PC-3 (cell line): Measurements from ENCODE around the gene SLC22A1. TPM values are rescaled to one million over a fixed set of nuclear protein-coding genes. Genes with fewer than 3 reads are reported as not detected.

Experiments
- ATAC-seq: fragments of 200-7000 bp; cut with Tn5 transposase; 2 replicates; pipeline ENCODE4 v1.9.1; 2020; ENCODE audit warnings: mild to moderate bottlenecking, moderate library complexity
- BruUV-seq: library from RNA; stranded (reverse); fragments of 400-500 nt; replicated peaks from 2 replicates; lab custom pipeline; 2021; lab: Mats Ljungman, UMichigan
- CTCF ChIA-PET: fragments of 300-600 bp; sonication (Branson Sonifier 250); formaldehyde crosslinking; loops from one replicate; lab custom pipeline; 2022; ENCODE audit warnings: antibody characterized with exemption; lab: Charles Lee
- POLR2A ChIA-PET: fragments of 300-600 bp; sonication (Branson Sonifier 250); formaldehyde crosslinking; loops from one replicate; lab custom pipeline; 2022; ENCODE audit warnings: antibody characterized with exemption; ENCODE audit not compliant: unreplicated experiment; lab: Charles Lee
- DNase-seq: peaks from one replicate; pipeline ENCODE4 v3.0.0-alpha.2; 2015
- H2AFZ ChIP-seq: fragments of 300-600 bp; sonication (generic); 2 replicates; pipeline ENCODE4 v1.6.0; 2016; ENCODE audit warnings: antibody characterized with exemption, low read length
- H3F3A ChIP-seq: fragments of 300-600 bp; sonication (generic); one replicate; pipeline ENCODE4 v1.6.0; 2017; ENCODE audit warnings: antibody characterized with exemption, low read length, control low read depth, mild to moderate bottlenecking; ENCODE audit not compliant: unreplicated experiment
- H3K27ac ChIP-seq: fragments of 300-600 bp; sonication (generic); 2 replicates; pipeline ENCODE4 v1.5.1; 2016; ENCODE audit warnings: mild to moderate bottlenecking, low read length
- H3K27me3 ChIP-seq: fragments of 300-600 bp; sonication (generic); 2 replicates; pipeline ENCODE4 v1.6.1; 2016; ENCODE audit warnings: low read length, mixed read lengths
- H3K36me3 ChIP-seq: fragments of 300-600 bp; sonication (generic); 2 replicates; pipeline ENCODE4 v1.6.1; 2016; ENCODE audit warnings: low read depth, mixed run types, low read length, mixed read lengths
- H3K4me1 ChIP-seq: fragments of 300-600 bp; sonication (generic); 2 replicates; pipeline ENCODE4 v1.5.1; 2016; ENCODE audit warnings: low read length; ENCODE audit not compliant: insufficient read depth
- H3K4me2 ChIP-seq: fragments of 300-600 bp; sonication (generic); 2 replicates; pipeline ENCODE4 v1.6.0; 2016; ENCODE audit warnings: low read length
- H3K4me3 ChIP-seq: fragments of 300-600 bp; sonication (generic); 2 replicates; pipeline ENCODE4 v1.5.1; 2016; ENCODE audit warnings: mild to moderate bottlenecking, low read length, mixed read lengths
- H3K79me2 ChIP-seq: fragments of 300-600 bp; sonication (generic); 2 replicates; pipeline ENCODE4 v1.6.1; 2017; ENCODE audit warnings: low read length, mixed read lengths
- H3K9ac ChIP-seq: fragments of 300-600 bp; sonication (generic); 2 replicates; pipeline ENCODE4 v1.6.0; 2016; ENCODE audit warnings: mild to moderate bottlenecking, low read length
- H3K9me2 ChIP-seq: fragments of 300-600 bp; sonication (generic); replicated peaks from 2 replicates; pipeline ENCODE4 v1.6.1; 2016; ENCODE audit warnings: mixed run types, low read length, mixed read lengths
- H3K9me3 ChIP-seq: fragments of 300-600 bp; sonication (generic); 2 replicates; pipeline ENCODE4 v1.6.1; 2016; ENCODE audit warnings: low read length, mixed read lengths
- H4K20me1 ChIP-seq: fragments of 300-600 bp; sonication (generic); 2 replicates; pipeline ENCODE4 v1.6.1; 2016; ENCODE audit warnings: low read length, mixed read lengths
- EZH2 ChIP-seq: fragments of 300-600 bp; sonication (generic); IDR thresholded peaks from one replicate; pipeline ENCODE4 v1.6.1; 2017; ENCODE audit warnings: antibody characterized with exemption, mild to moderate bottlenecking, low read length; ENCODE audit not compliant: unreplicated experiment
- EZH2phosphoT487 ChIP-seq: fragments of 300-600 bp; sonication (generic); IDR thresholded peaks from 2 replicates; pipeline ENCODE4 v1.6.1; 2018; ENCODE audit warnings: mild to moderate bottlenecking, antibody characterized with exemption, low read length, borderline replicate concordance
- intact Hi-C: fragments of 100-400 bp; cut with micrococcal nuclease; formaldehyde crosslinking; loops from 2 replicates; pipeline ENCODE4 v1.9.0; 2023
- total RNA-seq: library from RNA; depleted of rRNA; stranded (reverse); fragments of >200 nt; gene quantifications from 2 replicates; pipeline ENCODE4 v1.2.3, GENCODE V29; 2014
- TF ChIP-seq, protein P1 (sequence below): fragments of 300-600 bp; sonication (generic); conservative IDR thresholded peaks from 2 replicates; pipeline ENCODE4 v1.5.1; 2017; ENCODE audit warnings: antibody characterized with exemption, low read depth, mild to moderate bottlenecking, low read length

Gene SLC22A1
- total RNA-seq, 1 experiment from 2014 or later: 10.2 TPM

DNA sequence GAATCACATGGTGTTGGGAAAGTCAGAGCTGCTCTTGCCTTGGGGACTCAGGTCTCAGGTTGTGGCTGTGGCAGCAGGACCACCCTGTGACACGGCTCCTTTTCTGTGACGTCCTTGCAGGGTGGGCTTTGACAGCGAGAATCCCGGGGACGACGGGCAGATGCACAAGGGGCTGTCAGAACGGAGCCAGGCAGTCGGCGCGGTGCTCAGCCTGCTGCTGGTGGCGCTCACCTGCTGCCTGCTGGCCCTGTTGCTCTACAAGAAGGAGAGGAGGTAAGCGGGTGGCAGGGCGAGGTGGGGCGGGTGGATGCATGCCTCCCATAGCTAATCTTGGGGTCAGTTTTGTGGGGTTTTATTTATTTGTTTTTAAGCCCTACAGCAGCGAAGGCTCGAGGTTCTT is 19.2 kb upstream of the SLC22A1 start:
- H3K27ac ChIP-seq: no peak overlapping the region
- no TSS peak for BruUV-seq
- no peaks in the 10 kb centered on the region for H3F3A ChIP-seq
- H3K9ac ChIP-seq: no peak overlapping the region
- no peaks in the 10 kb centered on the region for H3K79me2 ChIP-seq
- ChIA-PET POLR2A (no interaction called here), CTCF (interaction anchor here (0.7 kb wide), 1 partner anchor 338 kb away, joined by 3 read pairs; no protein-coding TSS in a partner anchor)
- no peaks in the 10 kb centered on the region for H3K9me2 ChIP-seq
- no peak overlapping the region for H2AFZ ChIP-seq
- H3K27me3 ChIP-seq: no peaks in the 10 kb centered on the region
- ATAC-seq: no peak
- peaks cover 12% of the 10 kb centered on the region; the same call in 1 of the 2 replicates for H3K4me1 ChIP-seq
- intact Hi-C loops: no loop called here
- H3K4me3 ChIP-seq: no peak overlapping the region
- H3K36me3 ChIP-seq: peaks cover 7% of the 10 kb centered on the region; the same call in 1 of the 2 replicates
- H3K4me2 ChIP-seq: no peak overlapping the region
- H4K20me1 ChIP-seq: no peaks in the 10 kb centered on the region
- TF ChIP-seq EZH2phosphoT487 (no peak), EZH2 (no peak)
- TF ChIP-seq, protein P1, sequence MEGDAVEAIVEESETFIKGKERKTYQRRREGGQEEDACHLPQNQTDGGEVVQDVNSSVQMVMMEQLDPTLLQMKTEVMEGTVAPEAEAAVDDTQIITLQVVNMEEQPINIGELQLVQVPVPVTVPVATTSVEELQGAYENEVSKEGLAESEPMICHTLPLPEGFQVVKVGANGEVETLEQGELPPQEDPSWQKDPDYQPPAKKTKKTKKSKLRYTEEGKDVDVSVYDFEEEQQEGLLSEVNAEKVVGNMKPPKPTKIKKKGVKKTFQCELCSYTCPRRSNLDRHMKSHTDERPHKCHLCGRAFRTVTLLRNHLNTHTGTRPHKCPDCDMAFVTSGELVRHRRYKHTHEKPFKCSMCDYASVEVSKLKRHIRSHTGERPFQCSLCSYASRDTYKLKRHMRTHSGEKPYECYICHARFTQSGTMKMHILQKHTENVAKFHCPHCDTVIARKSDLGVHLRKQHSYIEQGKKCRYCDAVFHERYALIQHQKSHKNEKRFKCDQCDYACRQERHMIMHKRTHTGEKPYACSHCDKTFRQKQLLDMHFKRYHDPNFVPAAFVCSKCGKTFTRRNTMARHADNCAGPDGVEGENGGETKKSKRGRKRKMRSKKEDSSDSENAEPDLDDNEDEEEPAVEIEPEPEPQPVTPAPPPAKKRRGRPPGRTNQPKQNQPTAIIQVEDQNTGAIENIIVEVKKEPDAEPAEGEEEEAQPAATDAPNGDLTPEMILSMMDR: no peak
- no peak for DNase-seq
- no peaks in the 10 kb centered on the region for H3K9me3 ChIP-seq

DNA sequence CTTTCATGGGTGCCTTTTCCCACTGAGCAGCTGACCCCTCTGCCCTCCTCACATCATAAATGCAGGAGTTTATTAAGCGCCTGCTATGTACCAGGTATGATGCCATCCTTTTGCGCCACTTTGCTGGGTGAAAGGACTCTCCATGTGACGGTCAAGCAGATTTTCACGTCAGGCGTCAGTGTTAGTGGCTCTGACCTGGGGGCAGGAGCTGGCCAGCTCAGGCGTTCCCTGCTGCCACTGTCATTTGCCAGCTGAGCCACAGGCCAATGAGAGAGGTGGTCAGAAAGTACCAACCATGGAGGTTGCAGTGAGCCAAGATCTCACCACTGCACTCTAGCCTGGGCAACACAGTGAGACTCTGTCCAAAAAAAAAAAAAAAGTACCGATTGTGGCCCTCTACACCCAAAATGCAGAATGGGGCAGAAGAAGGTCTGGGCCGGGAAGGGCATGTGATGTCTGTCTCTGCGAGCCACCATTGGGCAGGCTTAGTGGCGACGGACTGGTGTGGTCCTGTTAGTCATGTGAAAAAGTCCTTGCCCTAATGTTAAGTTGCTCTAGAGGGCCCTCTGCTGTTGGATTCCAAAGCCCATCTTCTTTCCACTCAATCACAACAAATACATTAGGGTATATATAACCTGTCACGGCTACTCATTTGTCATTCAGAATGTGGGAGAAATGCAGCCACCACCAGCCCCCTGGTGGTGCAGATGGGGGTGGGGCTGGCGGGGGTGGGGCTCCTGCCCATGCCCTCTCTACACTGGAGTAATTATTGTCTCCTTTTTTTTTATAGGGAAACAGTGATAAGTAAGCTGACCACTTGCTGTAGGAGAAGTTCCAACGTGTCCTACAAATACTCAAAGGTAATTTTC is 18.4 kb upstream of the SLC22A1 start:
- intact Hi-C loops: no loop called here
- H3K4me3 ChIP-seq: no peak overlapping the region
- no peaks in the 10 kb centered on the region for H3K27me3 ChIP-seq
- H3K9me3 ChIP-seq: no peaks in the 10 kb centered on the region
- H3K4me2 ChIP-seq: no peak overlapping the region
- no peak overlapping the region for H3K9ac ChIP-seq
- ChIA-PET CTCF (interaction anchor here (0.7 kb wide), 1 partner anchor 337 kb away, joined by 3 read pairs; no protein-coding TSS in a partner anchor), POLR2A (no interaction called here)
- H4K20me1 ChIP-seq: no peaks in the 10 kb centered on the region
- no peaks in the 10 kb centered on the region for H3F3A ChIP-seq
- DNase-seq: peak; percentile 43
- ATAC-seq: peak; percentile 35; the same call in 1 of the 2 replicates
- peaks cover 7% of the 10 kb centered on the region; the same call in 1 of the 2 replicates for H3K36me3 ChIP-seq
- no peak for TF ChIP-seq EZH2
- TF ChIP-seq, protein P1: peak; percentile 57
- H3K27ac ChIP-seq: no peak overlapping the region
- no peaks in the 10 kb centered on the region for H3K9me2 ChIP-seq
- no peak overlapping the region for H2AFZ ChIP-seq
- H3K79me2 ChIP-seq: no peaks in the 10 kb centered on the region
- no TSS peak for BruUV-seq
- H3K4me1 ChIP-seq: peaks cover 12% of the 10 kb centered on the region; the same call in 1 of the 2 replicates

- TF ChIP-seq EZH2 (no peak), EZH2phosphoT487 (no peak)
- TF ChIP-seq, protein P1: no peak
- POLR2A ChIA-PET: no interaction called here
- ATAC-seq (no peak), DNase-seq (no peak)
- no TSS peak for BruUV-seq
- no peak overlapping the region for H3K4me3 ChIP-seq
- no peaks in the 10 kb centered on the region for H3K9me3 ChIP-seq
- H3K9ac ChIP-seq: no peak overlapping the region
- no peak overlapping the region for H3K27ac ChIP-seq
- H3K36me3 ChIP-seq: peaks cover 7% of the 10 kb centered on the region; the same call in 1 of the 2 replicates
- H3K4me1 ChIP-seq: peaks cover 12% of the 10 kb centered on the region; the same call in 1 of the 2 replicates
- H4K20me1 ChIP-seq: no peaks in the 10 kb centered on the region
- H3F3A ChIP-seq: no peaks in the 10 kb centered on the region
- H3K27me3 ChIP-seq: no peaks in the 10 kb centered on the region
- no peaks in the 10 kb centered on the region for H3K9me2 ChIP-seq
- H3K4me2 ChIP-seq: no peak overlapping the region
- CTCF ChIA-PET: no interaction called here
- intact Hi-C loops: no loop called here
- H2AFZ ChIP-seq: no peak overlapping the region
- no peaks in the 10 kb centered on the region for H3K79me2 ChIP-seq
Observed at GRCh38 chr6:160103825-160104100, 17.9 kb upstream of the SLC22A1 start.
